Measurements from ENCODE around the gene TWNK.
"Not testable (repeated sequence)": the region's sequence is repeated elsewhere in the genome, so short reads cannot be mapped to it uniquely, and the experiment has no call there.

Gene TWNK

GRCh38 chr10:101031796-101032636 is 44.7 kb downstream of the TWNK start:
- DNase-seq = no peak

- DNase-seq = no peak
These were observed 45.4 kb downstream of the TWNK start for GRCh38 chr10:101032637-101033224.

GRCh38 chr10:101033276-101033675 is 45.9 kb downstream of the TWNK start:
- DNase-seq = no peak

GRCh38 chr10:101034404-101034803 is 47.1 kb downstream of the TWNK start:
- DNase-seq = not testable (repeated sequence)

GRCh38 chr10:101035314-101035713 is 48.0 kb downstream of the TWNK start:
- no peak for DNase-seq

- no peak for DNase-seq
These were observed 48.8 kb downstream of the TWNK start for GRCh38 chr10:101035916-101036702.

- no peak for DNase-seq
These were observed 49.4 kb downstream of the TWNK start for GRCh38 chr10:101036726-101037125.

- no peak for DNase-seq
These were observed 51.1 kb downstream of the TWNK start for GRCh38 chr10:101038484-101038883.

GRCh38 chr10:101040061-101040460 is 52.7 kb downstream of the TWNK start:
- no peak for DNase-seq

GRCh38 chr10:101040851-101041250 is 53.5 kb downstream of the TWNK start:
- DNase-seq = no peak

GRCh38 chr10:101041252-101041761 is 54.0 kb downstream of the TWNK start:
- no peak for DNase-seq

- DNase-seq = no peak
These were observed 54.8 kb downstream of the TWNK start for GRCh38 chr10:101042118-101042517.

- DNase-seq = peak; percentile 91
These were observed 55.5 kb downstream of the TWNK start for GRCh38 chr10:101042667-101043362.

- DNase-seq = no peak
These were observed 56.0 kb downstream of the TWNK start for GRCh38 chr10:101043363-101043707.

Data from NCI-H1048 (cell line).